GM11168 (cell line): ENCODE data around the gene CHEK1.

Experiments used
- in situ Hi-C: fragments of 300-500 bp; cut with MboI; formaldehyde crosslinking; loops from one replicate; pipeline ENCODE4 v1.12.0; 2022; ENCODE audit warnings: low sequenced_read_pairs; ENCODE audit not compliant: unreplicated experiment

Gene CHEK1

GRCh38 chr11:125625630-125626287 lies 796 bp downstream of the CHEK1 start:
- in situ Hi-C loops, result no loop called here

DNA sequence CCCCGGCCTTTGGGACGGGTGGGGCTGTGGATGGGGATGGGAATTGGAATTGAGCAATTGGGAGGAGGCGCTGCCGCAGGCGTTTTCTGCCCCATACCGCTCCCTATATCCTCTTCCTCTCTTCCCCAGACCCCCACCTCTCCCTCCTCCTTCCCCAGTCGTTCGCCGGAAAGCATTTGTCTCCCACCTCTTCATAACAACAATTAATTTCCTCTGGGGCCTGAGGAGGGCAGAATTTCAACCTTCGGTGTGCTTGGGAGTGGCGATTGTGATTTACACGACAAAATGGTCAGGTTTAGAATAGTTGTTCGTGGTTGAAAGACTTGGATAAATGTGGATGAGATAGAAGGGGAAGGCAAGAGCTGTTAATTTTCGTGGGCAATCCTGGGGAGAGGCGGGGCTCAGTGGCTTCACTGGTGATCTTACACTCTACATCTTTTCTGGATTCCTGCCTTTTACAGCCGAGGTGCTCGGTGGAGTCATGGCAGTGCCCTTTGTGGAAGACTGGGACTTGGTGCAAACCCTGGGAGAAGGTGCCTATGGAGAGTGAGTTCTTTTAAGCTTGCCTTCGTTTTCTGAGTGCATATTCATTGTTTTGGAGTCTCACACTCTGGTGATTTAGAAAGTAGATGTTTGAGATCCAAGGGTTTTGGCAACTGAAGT lies 1.5 kb downstream of the CHEK1 start:
- in situ Hi-C loops, result no loop called here

- in situ Hi-C loops, result no loop called here
Observed at GRCh38 chr11:125627236-125627910, 2.4 kb downstream of the CHEK1 start.

- in situ Hi-C loops, result no loop called here
Observed at GRCh38 chr11:125637840-125638239, 12.9 kb downstream of the CHEK1 start.

DNA sequence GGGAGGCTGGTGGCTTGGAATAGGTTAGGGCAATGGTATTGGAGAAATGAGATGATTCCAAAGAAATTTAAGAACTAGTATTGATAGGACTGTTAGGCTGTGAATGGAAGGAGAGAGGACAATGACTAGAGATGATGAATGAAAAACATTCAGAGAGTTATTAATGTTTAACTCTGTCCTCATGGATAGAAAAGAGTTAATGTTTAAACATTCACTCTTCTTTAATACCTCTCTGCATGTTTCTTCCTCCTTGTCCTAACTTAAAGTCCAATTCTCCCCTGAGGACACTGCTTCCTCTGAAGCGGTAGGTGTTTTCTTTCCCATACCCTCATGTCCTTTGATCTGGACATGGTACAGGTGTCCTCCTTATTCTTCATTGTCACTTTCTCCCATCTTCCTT lies 13.4 kb downstream of the CHEK1 start:
- in situ Hi-C loops, result no loop called here

DNA sequence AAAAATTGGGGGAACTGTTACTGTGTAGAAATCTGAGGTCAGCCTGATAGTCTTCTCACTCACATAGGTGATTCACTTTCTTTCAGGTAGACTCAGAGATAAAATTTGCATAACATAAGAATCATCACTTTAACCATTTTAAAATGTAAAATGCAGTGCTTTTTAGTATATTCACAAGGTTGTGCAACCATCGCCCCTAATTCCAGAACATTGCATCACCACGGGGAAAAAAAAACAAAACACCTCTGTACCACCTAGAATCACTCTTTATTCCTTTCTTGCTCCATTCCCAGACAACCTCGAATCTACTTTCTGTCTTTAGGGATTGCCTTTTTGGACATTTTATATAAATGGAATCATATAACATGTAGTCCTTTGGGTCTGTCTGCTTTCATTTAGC lies 20.9 kb downstream of the CHEK1 start:
- in situ Hi-C loops, result no loop called here

- in situ Hi-C loops, result no loop called here
Observed at GRCh38 chr11:125649465-125650166, 24.7 kb downstream of the CHEK1 start.

GRCh38 chr11:125662689-125663088 lies 37.7 kb downstream of the CHEK1 start:
- in situ Hi-C loops, result no loop called here

DNA sequence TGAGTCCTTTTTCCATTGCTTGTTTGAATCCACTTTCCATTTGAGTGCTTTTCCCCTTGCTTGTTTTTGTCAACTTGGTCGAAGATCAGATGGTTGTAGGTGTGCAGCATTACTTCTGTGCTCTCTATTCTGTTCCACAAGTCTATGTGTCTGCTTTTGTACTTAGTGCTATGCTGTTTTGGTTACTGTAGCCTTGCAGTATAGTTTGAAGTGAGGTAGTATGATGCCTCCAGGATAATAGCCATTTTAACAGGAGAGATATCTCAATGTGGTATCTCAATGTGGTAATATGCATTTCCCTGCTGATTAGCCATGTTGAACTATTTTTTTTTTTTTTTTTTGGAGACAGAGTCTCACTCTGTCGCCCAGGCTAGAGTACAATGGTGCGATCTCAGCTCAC lies 38.9 kb downstream of the CHEK1 start:
- in situ Hi-C loops, result no loop called here

DNA sequence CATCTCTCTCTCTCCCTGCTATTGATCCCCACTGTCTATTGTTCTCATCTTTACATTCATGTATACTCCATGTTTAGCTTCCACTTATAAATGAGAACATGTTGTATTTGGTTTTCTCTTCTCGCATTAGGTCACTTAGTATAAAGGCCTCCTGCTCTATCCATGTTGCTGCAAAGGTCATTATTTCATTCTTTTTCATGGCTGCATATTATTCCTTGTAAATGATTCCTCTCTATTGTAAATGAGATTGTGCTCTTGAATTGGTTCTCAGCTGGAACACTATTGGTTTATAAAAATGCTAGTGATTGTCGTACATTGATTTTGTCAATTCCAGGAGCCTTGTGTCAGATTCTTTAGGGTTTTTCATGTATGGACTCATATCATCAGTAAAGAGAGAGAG lies 42.2 kb downstream of the CHEK1 start:
- in situ Hi-C loops, result no loop called here

DNA sequence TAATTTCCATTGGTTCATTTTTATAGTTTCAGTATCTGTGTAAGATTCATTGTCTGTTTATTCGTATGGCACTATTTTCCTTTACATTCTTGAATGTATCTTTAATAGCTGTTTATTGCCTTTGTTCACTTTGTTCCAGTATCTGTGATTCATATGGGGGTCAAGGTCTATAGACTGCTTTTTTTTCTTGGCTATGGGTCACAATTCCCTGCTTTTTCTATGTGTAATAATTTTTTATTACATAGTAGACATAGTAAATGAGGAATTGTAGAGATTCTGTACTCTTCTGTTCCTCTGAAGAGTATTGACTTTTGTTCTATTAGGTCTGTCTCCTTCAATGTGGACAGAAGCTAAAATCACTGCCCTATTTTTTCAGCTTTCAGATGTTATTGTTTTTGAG lies 45.2 kb downstream of the CHEK1 start:
- in situ Hi-C loops, result no loop called here

DNA sequence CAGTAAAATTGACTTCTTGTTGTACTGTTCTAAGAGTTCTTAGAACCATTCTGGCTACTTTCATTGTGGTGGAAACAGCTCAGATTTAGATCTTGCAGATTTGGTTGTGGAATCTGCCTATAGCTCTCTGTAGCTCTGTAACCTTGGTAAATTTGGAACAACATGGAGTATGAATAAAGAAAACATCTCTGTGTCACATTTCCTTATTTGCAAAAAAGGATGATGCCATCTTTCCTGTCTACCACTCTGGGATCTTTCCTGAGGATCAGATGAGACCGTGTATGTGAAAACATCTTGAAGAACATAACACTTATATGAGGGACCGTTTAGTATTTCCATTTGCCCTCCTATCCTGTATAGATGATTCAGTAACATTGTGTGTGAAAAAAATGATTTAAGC lies 46.6 kb downstream of the CHEK1 start:
- in situ Hi-C loops, result no loop called here

DNA sequence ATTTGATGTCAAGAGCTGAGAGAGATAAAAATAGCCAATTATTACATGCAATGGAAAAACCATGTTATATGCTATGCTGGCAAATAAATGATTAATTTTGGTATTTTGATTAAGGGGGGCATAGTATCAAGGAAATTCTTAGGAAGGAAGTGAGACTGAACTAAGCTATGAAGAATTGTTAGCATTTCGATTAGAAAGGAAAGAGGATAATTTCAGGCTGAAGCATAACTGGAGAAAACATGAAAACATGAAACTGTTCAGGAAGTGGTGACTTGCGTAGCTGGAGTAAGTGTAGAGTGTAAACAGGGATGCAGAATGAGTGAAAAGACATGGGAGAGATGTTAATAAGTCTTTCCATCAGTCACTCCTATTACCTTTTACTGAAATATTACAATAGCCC lies 49.2 kb downstream of the CHEK1 start:
- in situ Hi-C loops, result no loop called here

- in situ Hi-C loops, result no loop called here
Observed at GRCh38 chr11:125675196-125675595, 50.2 kb downstream of the CHEK1 start.

DNA sequence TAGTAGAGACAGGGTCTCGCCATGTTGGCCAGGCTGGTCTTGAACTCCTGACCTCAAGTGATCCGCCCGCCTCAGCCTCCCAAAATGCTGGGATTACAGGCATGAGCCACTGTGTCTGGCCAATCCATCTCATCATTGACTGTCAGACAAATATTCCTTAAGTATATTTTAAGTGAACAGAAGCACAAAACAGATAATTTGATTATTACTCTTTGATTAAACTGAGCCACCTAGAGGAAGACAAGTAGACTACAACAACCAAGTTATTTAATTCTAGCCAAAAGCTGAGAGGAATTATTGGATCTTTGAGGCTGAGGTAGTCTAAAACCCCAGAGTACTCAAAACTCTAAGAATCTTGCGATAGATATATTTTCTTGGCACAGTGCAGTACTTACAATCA lies 54.4 kb downstream of the CHEK1 start:
- in situ Hi-C loops, result no loop called here

DNA sequence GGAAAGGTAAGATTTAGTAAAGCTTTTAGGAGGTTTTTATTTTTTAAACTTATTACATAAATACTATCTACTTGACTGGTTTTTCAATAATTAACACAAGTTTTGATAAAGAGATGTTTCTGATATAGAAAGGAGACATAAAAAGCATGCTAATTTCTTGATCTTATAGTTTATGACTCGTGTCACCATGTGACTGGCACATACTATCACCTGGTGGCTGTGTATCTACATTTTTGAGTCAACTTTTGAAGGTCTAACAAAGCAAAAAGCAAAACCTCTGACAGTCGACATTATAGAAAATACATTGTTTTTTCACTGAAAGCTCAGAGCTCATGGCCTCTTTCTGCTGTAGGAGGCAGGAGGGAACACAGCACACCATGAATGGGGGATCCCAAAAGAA lies 54.9 kb downstream of the CHEK1 start:
- in situ Hi-C loops, result no loop called here

GRCh38 chr11:125680747-125681146 lies 55.8 kb downstream of the CHEK1 start, which contains the start of gene ACRV1:
ACRV1 (minus strand) TSS chr11:125680847; CDS start chr11:125680780, 67 bp downstream.
- in situ Hi-C loops, result no loop called here

DNA sequence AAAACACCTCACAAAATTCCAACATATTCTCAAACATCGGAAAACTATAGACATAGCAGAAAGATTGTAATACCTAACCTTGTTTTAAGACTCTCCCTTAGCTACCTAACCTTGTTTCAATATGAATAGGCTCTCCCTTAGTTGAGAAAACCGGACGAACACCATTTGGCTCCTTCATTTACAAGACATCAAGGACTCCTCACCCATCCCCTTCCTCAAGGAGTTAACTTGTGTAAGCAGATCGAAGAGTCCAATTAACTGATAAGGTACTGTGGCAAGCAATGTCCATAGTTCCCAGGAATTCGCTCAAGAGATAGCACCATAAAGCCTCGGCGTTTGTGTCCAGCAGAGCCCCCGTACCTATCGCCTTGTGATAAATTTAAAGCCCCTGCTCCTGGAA lies 60.3 kb downstream of the CHEK1 start:
- in situ Hi-C loops, result no loop called here

DNA sequence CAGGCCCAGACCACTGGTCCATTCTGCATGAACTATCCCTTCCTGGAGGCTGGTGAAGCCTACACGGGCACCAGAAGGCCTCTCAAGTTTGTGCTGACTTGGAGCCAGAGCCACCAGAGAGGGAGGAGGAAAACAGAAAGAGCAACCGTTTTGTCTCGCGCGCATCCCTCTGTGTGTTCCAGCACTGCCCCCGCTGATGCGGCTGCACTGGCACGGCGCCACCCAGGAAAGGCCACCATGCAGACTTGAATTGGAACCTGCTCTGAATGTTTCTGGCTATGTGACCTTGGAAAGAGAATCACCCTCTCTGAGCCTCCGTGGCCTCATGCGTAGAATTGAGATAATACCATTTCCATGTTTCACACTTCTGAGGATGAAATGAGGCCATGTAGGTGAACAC lies 63.1 kb downstream of the CHEK1 start:
- in situ Hi-C loops, result no loop called here

DNA sequence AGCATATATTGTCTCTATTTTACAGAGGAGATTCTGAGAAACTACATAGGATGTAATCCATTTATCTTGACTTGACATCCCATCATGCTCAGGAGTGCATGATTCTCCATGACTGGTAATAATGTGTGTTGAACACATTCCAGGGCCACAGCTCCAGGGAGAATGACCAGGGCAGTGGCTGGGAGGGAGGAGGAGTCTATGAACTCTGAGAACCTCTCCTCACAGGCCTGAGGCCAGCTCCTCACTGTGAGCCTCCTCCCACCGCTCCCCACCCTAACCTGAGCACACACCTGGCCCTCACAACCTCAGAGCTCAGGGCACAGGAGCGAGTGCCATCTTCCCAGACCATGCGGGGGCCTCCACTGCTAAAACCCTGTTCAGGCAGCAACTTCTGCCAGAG lies 63.7 kb downstream of the CHEK1 start:
- in situ Hi-C loops, result no loop called here

DNA sequence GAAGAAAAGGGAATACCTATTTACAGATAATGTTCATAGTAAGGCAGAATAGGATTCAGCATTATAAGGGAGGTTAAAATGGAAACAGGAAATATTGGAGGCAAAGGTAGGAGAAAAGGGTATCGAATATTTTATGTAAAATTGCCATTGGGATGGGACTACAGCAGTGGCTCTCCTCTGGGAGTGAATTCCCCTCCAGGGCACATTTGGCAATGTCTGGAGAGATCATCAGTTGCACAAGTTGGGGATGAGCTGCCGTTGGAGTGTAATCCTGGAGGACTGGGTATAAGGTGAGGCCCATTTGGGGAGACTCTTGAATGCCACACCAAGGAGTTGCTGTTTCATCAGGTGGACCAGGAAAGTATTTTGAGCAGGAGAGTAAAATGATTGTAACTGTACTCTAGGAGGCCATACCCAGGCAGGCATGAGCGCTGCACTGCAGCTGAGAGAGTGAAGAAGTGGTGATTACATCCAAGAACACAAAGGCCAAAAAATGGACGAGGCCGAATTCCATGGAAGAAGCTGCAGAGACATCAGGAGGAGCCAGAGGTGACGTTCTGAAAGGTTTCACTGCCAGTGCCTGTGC lies 64.4 kb downstream of the CHEK1 start:
- in situ Hi-C loops, result no loop called here
